ENCODE data around the gene CTBP1.

DNA sequence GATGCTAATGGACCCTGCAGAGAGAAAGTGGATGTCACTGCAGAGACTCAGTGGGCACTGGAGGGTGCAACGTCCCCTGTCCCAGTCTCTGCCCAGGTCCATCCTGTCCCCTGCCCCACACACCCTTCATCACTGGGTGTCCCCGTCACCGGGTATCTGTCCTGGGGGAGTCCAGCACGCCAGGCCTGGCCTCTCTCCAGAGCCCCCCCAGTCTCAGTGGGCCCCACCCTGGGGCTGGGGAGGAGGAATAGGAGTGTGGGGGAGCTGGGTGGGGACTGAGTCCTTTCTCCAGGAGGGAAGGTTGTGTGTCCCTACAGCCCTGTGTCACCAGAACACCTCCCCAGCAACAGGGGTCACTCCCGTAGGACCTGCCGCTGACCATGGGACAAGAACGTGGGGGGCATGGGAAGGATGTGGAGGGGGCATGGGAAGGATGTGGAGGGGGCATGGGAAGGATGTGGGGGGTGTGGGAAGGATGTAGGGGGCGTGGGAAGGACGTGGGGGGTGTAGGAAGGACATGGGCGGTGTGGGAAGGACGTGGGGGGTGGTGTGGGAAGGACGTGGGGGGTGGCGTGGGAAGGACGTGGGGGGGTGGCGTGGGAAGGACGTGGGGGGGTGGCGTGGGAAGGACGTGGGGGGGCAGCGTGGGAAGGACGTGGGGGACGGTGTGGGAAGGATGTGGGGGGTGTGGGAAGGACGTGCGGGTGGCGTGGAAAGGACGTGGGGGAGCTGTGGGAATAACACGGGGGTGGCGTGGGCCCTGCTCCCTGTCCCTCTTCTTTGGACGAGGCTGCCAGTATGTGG is 55.5 kb downstream of the CTBP1 start:
- TF ChIP-seq, protein P1, sequence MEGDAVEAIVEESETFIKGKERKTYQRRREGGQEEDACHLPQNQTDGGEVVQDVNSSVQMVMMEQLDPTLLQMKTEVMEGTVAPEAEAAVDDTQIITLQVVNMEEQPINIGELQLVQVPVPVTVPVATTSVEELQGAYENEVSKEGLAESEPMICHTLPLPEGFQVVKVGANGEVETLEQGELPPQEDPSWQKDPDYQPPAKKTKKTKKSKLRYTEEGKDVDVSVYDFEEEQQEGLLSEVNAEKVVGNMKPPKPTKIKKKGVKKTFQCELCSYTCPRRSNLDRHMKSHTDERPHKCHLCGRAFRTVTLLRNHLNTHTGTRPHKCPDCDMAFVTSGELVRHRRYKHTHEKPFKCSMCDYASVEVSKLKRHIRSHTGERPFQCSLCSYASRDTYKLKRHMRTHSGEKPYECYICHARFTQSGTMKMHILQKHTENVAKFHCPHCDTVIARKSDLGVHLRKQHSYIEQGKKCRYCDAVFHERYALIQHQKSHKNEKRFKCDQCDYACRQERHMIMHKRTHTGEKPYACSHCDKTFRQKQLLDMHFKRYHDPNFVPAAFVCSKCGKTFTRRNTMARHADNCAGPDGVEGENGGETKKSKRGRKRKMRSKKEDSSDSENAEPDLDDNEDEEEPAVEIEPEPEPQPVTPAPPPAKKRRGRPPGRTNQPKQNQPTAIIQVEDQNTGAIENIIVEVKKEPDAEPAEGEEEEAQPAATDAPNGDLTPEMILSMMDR (conservative IDR thresholded peaks at IDR 0.05; ENCODE audit: low read depth, low read length), result no peak
- no peak for TF ChIP-seq EZH2 (IDR thresholded peaks at IDR 0.05; ENCODE audit: low read length, unreplicated experiment)
- no peak for TF ChIP-seq EZH2phosphoT487 (IDR thresholded peaks at IDR 0.05; ENCODE audit: borderline replicate concordance, low read length)

All from PC-3 (cell line).